Mucosa of descending colon (tissue), 3 donors: ENCODE measurements around the gene PSMA1. TPM values are rescaled to one million over a fixed set of nuclear protein-coding genes. Genes with fewer than 3 reads are reported as not detected.

Experiments
- ATAC-seq: fragments of 200-7000 bp; cut with Tn5 transposase; one replicate; pipeline ENCODE4 v1.9.1; 2020; ENCODE audit warnings: mild to moderate bottlenecking, moderate library complexity
- DNase-seq, 3 donors: peaks; one replicate each; pipeline ENCODE4 v3.0.0-alpha.2; 2020
- H3K36me3 ChIP-seq: fragments of 200-600 bp; one replicate; pipeline ENCODE4 v1.8.0; 2021; ENCODE audit warnings: low read depth, mild to moderate bottlenecking
- H3K4me1 ChIP-seq: fragments of 200-600 bp; one replicate; pipeline ENCODE4 v1.8.0; 2021; ENCODE audit warnings: low read depth, mild to moderate bottlenecking
- H3K4me3 ChIP-seq: fragments of 200-600 bp; one replicate; pipeline ENCODE4 v1.8.0; 2021; ENCODE audit warnings: mild to moderate bottlenecking
- H3K9me3 ChIP-seq: fragments of 200-600 bp; one replicate; pipeline ENCODE4 v1.8.0; 2021; ENCODE audit warnings: mild to moderate bottlenecking
- intact Hi-C, 2 donors: fragments of 100-400 bp; cut with DNase I in 1 of 2; cut with micrococcal nuclease in 1 of 2; formaldehyde crosslinking; loops; one replicate each; pipeline versions ENCODE4 v1.11.0 to v1.11.1; 2022; cut with DNase I, micrococcal nuclease
- total RNA-seq, 3 donors: library from RNA; stranded (reverse); fragmentation: NEBNext Ultra II Directional in 2 of 3; extraction: Animal tissue kit (Norgen Biotek cat#: 25700) in 2 of 3; gene quantifications; one replicate each; pipeline versions ENCODE4 v1.2.1 to v1.2.4, GENCODE V29; 2021 to 2023
- TF ChIP-seq, protein P1 (sequence below): fragments of 200-600 bp; IDR thresholded peaks from one replicate; pipeline ENCODE4 v1.8.0; 2022; ENCODE audit warnings: antibody characterized with exemption, mild to moderate bottlenecking
- donor health status: DM: no; HTN: no; CAD: no; lungs with moderate emphysema.
- donor health status: DM: no; HTN: no; CAD: no.
- donor health status: DM: no; HTN: yes; CAD: no.

The PSMA1 gene
- total RNA-seq, 3 donors from 2014 or later, result 94.3 to 116 (median 101) TPM

DNA sequence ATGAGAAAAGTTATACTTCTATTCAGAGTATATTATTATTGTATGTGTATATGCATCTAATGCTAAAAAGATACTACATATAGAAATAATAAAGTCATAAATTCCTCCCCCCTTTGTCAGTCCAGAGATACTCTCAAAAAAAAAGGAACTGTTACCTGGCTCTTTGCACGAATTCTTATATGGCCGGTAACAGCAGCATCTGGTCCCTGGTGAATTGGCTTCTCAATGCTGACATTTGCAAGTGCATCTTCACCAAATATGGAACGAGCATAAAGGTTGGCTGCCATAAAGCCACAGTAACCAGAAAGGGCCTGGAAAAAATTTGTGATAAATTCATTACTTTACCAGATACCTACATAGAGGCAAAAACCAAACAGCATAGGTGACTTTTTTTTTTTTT lies 61.8 kb downstream of the PSMA1 start:
- H3K36me3 ChIP-seq, result peaks cover 19% of the 10 kb centered on the region
- H3K4me3 ChIP-seq, result no peak overlapping the region
- intact Hi-C loops, result loop anchor here in 1 of 2 donors (5.0 kb wide), 1 partner anchor 156 kb away; no protein-coding TSS in a partner anchor
- DNase-seq, result no peak
- H3K9me3 ChIP-seq, result no peaks in the 10 kb centered on the region
- no peaks in the 10 kb centered on the region for H3K4me1 ChIP-seq
- TF ChIP-seq, protein P1, sequence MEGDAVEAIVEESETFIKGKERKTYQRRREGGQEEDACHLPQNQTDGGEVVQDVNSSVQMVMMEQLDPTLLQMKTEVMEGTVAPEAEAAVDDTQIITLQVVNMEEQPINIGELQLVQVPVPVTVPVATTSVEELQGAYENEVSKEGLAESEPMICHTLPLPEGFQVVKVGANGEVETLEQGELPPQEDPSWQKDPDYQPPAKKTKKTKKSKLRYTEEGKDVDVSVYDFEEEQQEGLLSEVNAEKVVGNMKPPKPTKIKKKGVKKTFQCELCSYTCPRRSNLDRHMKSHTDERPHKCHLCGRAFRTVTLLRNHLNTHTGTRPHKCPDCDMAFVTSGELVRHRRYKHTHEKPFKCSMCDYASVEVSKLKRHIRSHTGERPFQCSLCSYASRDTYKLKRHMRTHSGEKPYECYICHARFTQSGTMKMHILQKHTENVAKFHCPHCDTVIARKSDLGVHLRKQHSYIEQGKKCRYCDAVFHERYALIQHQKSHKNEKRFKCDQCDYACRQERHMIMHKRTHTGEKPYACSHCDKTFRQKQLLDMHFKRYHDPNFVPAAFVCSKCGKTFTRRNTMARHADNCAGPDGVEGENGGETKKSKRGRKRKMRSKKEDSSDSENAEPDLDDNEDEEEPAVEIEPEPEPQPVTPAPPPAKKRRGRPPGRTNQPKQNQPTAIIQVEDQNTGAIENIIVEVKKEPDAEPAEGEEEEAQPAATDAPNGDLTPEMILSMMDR, result no peak
- ATAC-seq, result no peak

- DNase-seq (no peak), ATAC-seq (no peak)
- TF ChIP-seq, protein P1, result no peak
- Histone ChIP-seq H3K4me3 (no peak overlapping the region), H3K9me3 (no peaks in the 10 kb centered on the region), H3K36me3 (peaks cover 14% of the 10 kb centered on the region), H3K4me1 (no peaks in the 10 kb centered on the region)
- intact Hi-C loops, result loop anchor here in 1 of 2 donors (5.0 kb wide), 1 partner anchor 154 kb away; no protein-coding TSS in a partner anchor
Observed at GRCh38 chr11:14455648-14456430, 64.3 kb downstream of the PSMA1 start.

Other genes starting within 250 kb of the PSMA1 start
- gene RRAS2, start 161.2 kb downstream of the PSMA1 start, total RNA-seq, result 10 to 100 TPM; 23.5 to 43.3 (median 27.6) TPM
- gene COPB1, start 20.6 kb downstream of the PSMA1 start, total RNA-seq, result 10 to 100 TPM; 71.6 to 82.1 (median 76.3) TPM
- gene PDE3B, start 123.4 kb upstream of the PSMA1 start, total RNA-seq, result 10 to 100 TPM; 22.4 to 47.0 (median 25.9) TPM